GM03348 (cell line): ENCODE measurements around the gene ANO2.

Experiments used
- DNase-seq: peaks from one replicate; pipeline ENCODE4 v3.0.0; 2012; ENCODE audit warnings: low spot score

Gene ANO2

DNA sequence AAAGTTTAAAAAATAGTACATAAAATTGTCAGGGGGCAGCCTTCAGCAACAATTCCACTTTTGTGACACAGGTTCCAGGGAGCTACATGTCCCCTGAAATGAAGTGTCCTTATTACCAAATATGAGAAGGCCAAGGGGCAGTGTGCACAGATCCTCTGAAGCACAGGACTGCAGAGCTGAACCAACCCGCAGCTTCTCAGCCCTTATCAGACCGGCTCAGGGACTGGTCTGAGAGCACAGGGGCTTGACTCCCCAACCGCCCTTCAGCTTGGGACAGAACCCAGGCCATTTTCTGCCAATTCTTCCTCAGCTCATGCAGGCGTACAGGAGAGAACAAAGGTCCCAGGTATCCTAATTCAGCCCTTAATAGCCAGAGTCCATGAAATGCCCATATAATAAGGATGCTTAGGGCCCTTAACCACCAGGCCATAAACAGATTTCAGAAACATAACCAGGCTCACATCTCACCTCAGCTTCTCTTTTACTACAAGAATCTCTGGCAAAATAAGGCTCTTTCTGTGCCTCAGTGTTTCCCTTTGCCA is 221.3 kb downstream of the ANO2 start:
- DNase-seq = no peak

GRCh38 chr12:5723071-5723470 is 222.0 kb downstream of the ANO2 start:
- no peak for DNase-seq

DNA sequence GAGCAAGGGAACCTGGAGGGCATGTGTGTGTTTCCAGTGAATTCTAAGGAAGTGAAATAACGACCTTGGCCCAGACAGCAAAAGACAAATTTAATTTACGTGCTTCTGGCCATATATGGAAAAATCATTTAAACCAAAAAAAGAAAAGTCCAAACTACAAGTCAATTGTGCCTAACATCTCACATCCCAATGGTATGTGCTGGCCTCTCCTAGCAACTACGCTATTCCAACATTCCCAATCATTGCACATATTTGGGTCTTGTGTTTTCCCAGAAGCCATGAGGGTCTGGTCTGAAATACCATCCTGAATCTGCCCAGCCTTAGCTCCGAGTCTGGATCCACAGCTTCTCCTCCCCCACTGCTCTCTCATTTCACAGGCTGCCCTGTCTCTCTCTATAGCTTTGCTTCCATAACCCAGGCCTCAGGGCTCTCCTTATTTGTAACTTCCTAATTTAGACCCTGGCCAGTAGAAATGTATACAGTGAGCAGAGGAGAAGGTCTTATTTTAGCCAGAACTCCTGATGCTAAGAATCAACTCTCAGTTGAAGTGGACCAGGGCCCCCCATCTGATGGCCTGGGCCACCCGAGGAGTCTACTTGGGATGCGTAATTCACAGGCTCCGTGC is 224.6 kb downstream of the ANO2 start:
- no peak for DNase-seq

- DNase-seq = no peak
Measured at GRCh38 chr12:5718680-5719079, 226.4 kb downstream of the ANO2 start.

- DNase-seq = no peak
Measured at GRCh38 chr12:5718073-5718472, 227.0 kb downstream of the ANO2 start.

- no peak for DNase-seq
Measured at GRCh38 chr12:5716976-5717375, 228.1 kb downstream of the ANO2 start.

GRCh38 chr12:5716201-5716600 is 228.9 kb downstream of the ANO2 start:
- peak; percentile 37 for DNase-seq

- DNase-seq = no peak
Measured at GRCh38 chr12:5715021-5715420, 230.0 kb downstream of the ANO2 start.

- DNase-seq = no peak
Measured at GRCh38 chr12:5713599-5714081, 231.4 kb downstream of the ANO2 start.

DNA sequence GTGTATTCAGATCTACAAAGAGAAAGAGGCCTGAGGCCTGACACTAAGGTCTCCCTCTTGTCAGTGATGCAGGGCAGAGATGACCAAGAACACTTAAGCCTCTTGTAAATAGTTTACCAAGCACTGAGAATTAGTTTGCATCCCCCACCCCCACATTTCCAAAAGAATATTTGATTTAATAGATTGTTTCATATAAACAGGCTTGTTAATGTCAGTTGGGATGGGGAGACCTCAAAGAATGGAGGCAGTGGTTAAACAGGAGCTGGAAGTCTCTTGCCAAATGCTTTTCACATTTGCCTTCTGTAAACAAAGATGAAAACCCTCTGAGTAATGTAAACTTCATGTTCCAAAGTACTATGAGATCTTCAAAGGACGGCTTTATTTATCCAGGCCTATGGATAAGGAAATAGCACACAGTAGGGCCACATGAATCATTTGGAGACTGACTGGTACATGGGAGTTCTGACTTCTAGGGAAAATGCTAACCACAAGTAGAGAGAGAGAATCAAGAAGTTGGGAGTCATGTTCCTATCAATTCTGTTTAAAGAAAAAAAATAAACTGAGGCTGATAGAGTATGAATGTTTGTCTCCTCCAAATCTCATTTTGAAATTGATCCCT is 234.7 kb downstream of the ANO2 start:
- no peak for DNase-seq

DNA sequence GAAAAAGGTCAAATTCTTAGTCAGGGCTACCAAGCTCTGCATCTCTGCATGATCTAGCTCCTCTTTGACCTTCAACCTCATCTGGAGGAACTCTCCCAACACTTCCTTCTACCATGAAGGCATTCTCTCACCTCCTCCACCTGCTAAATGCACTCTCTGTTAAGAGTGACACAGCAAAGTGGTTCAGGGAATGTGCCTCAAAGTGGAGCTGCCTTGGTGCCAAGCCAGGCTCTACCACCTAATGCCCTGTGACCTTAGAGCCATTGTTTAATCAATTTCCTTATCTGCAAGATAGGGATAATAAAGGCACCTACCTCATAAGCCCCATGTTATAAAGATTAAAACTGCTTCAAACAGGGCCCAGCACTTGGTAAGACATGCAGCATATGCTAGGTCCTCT is 236.7 kb downstream of the ANO2 start:
- no peak for DNase-seq

- no peak for DNase-seq
Measured at GRCh38 chr12:5706247-5706646, 238.8 kb downstream of the ANO2 start.

DNA sequence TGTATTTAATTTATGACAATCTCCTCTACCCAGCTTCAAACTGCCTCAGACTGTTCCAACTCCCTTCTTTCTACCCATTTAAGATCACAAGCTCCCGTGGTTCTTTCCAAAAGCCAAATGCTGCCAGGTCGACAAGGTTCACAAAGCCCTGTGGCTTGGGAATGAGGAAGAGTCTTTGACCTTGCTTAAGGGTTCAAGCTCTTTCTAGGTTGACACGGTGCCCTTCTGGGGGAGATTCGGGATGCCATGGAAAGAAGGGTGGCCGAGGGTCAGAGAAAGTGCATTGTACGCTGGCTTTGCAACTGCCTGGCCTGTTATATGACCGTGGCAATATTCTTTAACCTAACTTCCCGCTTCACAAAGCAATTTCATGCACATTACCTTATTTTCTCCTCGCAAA is 239.3 kb downstream of the ANO2 start:
- no peak for DNase-seq

- no peak for DNase-seq
Measured at GRCh38 chr12:5694759-5695409, 250.2 kb downstream of the ANO2 start.

GRCh38 chr12:5692850-5693249 is 252.2 kb downstream of the ANO2 start:
- no peak for DNase-seq

DNA sequence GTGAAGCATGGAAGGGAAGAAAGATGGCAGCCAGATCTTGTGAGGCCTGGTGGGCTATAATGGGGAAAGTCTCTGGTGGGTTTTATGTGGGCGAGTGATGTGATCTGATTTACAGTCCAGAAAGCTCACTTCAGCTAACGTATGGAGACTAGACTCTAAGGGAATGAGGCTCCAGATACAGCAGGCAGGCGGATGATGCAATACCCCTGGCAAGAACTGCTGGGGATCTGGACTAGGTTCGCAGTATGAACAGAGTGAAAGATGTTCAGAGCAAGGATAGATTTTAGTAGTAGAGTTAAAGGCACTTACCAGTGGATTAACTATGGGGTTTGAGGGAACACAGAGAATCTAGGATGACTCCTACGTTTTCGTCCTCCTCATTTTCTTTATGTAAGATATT is 253.1 kb downstream of the ANO2 start:
- peak; percentile 45 for DNase-seq

DNA sequence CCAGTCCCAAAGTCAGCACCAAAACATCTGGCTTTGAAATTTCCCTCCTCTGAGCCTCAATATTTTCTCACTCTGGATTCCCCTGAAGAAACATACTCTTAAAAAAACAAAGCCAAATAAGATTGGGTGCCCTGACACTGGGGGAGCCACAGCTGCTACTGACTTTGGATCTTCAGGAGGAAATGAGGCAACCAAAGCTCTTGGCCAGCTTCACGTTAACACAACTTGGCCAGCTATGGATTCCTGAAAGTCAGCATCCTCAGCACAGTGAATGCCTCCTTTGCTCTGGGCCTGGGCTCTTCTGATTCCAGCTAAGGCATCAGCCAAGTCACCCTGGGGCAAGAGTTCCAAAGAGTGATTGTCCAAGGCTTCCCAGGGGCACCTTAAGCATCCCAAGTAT is 254.8 kb downstream of the ANO2 start:
- no peak for DNase-seq

DNA sequence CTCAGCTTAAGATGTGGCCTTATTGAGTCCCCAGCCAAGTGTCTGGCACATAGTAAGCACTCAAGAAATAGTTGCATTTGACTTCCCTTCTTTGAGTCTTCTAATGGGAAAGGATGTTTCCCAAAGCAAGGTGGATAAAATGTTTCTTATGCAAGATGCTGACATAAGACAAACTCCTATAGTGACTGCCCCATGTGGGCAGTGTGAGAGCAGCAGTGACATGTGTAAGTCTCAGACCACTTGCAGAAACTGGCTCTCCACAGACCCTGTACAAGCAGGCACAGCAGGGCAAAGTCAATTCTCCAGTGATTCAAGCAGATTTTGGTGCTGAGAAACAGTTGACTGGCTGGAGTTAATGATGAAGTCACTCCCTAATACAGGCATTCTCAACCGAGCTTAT is 255.3 kb downstream of the ANO2 start:
- no peak for DNase-seq

DNA sequence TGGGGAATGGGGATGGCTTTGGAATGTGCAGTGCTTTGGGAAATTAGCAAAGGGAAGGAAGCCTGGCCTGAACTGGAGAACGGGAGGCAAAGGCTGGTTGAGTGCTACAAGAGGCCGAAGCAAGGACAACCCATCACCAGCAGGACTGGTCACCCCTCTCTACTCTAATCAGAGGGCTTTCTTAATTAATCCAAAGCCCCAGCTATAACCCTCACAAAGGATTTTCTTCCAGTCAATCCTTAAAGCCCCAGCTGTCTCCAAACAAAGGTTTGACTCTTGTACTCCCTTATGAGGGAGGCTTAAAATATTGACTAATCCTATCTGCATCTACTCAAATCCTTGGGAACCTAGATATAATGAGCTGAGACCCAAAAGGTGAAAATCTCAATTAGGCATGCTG is 256.8 kb downstream of the ANO2 start:
- DNase-seq = no peak

DNA sequence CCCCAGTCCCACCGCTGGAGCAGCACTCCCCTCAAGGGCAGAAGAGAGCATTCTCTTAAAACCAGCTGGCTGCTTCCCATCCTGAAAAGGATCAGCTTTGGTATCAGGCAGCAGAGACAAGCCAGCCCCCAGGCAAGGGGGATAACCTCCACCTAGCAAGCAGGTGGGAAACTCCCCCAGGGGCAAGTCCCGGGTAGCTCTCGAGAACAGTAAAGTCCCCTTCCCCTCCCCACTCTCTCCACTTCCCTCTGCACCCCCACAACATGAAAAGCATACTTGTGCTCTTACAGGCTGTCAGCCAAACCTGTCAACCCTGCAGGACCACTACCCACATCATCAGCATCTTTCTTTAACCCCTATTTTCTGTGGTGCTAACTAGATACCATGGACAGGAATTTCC is 259.1 kb downstream of the ANO2 start:
- DNase-seq = no peak

DNA sequence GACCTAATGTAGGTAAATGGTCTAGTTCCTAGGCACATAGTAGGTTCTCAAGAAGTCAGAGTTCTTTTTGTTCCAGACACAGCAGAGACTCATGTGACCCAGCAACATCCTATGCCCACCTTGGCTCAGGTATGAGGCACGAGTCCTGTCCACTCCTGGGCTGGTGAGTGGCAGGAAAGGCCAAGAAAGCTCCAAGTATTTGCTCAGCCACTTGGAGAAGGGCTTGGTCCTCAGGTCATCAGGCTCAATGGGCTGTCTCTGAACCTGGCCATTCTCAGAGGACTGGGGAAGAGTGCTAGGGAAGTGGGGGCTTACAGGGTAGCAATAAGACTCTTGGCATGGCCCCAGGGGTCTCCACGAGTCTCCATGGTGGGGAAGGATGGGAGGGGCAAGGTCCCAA is 260.1 kb downstream of the ANO2 start:
- DNase-seq = no peak

DNA sequence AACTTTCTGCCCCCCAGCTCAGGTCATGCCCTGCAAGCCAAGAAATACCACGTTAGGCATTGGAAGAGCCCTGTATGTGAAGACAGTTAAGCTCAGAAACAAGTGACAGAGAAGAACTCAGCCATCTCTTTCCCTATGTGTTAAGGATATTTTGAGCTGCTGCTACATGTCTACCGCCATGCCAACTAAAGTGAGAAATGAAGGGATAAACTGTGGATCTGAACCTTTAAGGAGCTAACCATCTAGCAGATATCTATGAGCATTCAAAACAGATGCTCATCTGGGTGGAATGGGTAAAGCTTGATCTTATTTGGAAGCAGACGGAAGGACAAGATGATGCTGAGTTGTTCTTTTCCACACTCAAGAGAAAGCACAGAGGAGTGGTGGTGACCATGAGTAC is 262.5 kb downstream of the ANO2 start:
- DNase-seq = no peak

GRCh38 chr12:5678176-5678575 is 266.9 kb downstream of the ANO2 start:
- no peak for DNase-seq
